ENCODE results near the gene ANP32A. TPM values are rescaled to one million over a fixed set of nuclear protein-coding genes. Genes with fewer than 3 reads are reported as not detected.

The ANP32A gene
- total and polyA plus RNA-seq, 8 donors: 34.4 to 112 (median 68.7) TPM

- Histone ChIP-seq H3K9me3 (peaks cover 0 to 13% (median 7%) of the 10 kb centered on the region in 4 donors), H3K4me1 (peaks cover 0 to 5% (median 1%) of the 10 kb centered on the region in 4 donors), H3K27ac (no peak overlapping the region), H3K36me3 (no peaks in the 10 kb centered on the region), H3K27me3 (peaks cover 0 to 15% (median 4%) of the 10 kb centered on the region in 3 donors), H3K4me3 (no peak overlapping the region)
- 72 to 75% (median 74%) methylated on average over 10 of the region's 10 CpGs for WGBS, 5 donors
- DNase-seq: peak in 1 of 2 donors; percentile 44
- intact Hi-C loops (cut with DNase I; ENCODE audit: low total_unique reads): no loop called here
- TF ChIP-seq POLR2AphosphoS5 (IDR thresholded peaks at IDR 0.05): no peak
- TF ChIP-seq EP300 (IDR thresholded peaks at IDR 0.05): no peak
- no peak for TF ChIP-seq CTCF (IDR thresholded peaks at IDR 0.05)
- TF ChIP-seq POLR2A (IDR thresholded peaks at IDR 0.05): no peak
Observed at GRCh38 chr15:68833700-68834331, 13.1 kb upstream of the ANP32A start.

DNA sequence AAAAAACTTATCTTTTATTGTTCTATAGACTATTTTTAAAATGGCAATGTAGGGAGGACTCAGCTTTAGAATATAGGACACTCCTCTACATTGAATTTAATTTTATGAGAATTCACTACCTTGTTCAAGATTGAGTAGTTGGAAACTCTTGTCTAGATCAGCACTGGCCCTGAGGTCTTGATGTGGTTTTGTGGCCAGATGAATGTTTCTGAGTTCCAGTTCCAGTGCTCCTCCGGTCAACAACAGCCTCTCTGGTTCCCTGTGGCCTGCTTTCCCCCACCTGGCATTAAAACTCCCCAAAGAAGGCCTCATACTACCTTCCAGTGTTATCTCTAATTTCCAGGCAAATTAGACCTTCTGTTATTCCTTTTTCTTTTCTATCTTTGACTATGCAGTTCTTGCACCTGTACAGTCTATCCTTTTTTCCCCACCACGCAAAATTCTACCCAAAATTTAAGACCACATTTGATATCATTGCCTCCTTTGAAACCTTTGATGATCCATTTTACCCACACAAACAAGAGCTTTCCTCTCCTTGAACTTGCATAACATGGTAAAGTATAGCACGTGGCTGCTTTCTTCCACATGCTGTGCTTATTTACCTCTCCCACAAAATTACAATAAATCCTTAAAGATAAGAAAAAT is 9.6 kb upstream of the ANP32A start:
- WGBS, 5 donors: 38 to 56% (median 40%) methylated on average over 3 of the region's 3 CpGs
- Histone ChIP-seq H3K4me3 (no peak overlapping the region), H3K4me1 (peaks cover 0 to 5% (median 1%) of the 10 kb centered on the region in 4 donors), H3K36me3 (no peaks in the 10 kb centered on the region), H3K27ac (no peak overlapping the region), H3K9me3 (no peaks in the 10 kb centered on the region), H3K27me3 (peaks cover 0 to 4% (median 0%) of the 10 kb centered on the region in 3 donors)
- no peak for DNase-seq
- intact Hi-C loops (cut with DNase I; ENCODE audit: low total_unique reads): no loop called here
- TF ChIP-seq CTCF (IDR thresholded peaks at IDR 0.05): no peak
- no peak for TF ChIP-seq EP300 (IDR thresholded peaks at IDR 0.05)
- TF ChIP-seq POLR2A (IDR thresholded peaks at IDR 0.05): no peak
- no peak for TF ChIP-seq POLR2AphosphoS5 (IDR thresholded peaks at IDR 0.05)

DNA sequence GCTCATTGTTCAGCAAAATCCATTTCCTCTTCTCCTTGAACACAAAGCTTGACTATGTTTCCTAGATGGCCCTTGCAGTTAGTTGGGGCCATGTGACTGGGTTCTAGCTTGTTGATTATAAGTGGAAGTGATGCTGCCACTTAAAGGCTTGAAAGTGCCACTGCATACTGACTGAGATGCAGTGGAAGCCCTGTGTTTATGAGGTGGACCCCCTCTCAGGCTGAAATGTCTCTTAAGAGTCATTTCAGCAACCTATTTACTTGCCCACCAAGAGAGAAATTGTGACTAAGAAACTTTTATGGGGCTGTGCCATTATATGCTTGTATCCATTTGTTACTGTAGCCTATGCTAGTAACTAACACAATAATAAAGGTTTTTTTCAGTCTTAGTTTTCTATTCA is 8.4 kb upstream of the ANP32A start:
- intact Hi-C loops (cut with DNase I; ENCODE audit: low total_unique reads): no loop called here
- Histone ChIP-seq H3K27ac (no peak overlapping the region), H3K27me3 (no peaks in the 10 kb centered on the region), H3K9me3 (no peaks in the 10 kb centered on the region), H3K36me3 (no peaks in the 10 kb centered on the region), H3K4me1 (peaks cover 0 to 5% (median 1%) of the 10 kb centered on the region in 4 donors), H3K4me3 (no peak overlapping the region)
- peak in 1 of 2 donors; percentile 51 for DNase-seq
- TF ChIP-seq POLR2A (IDR thresholded peaks at IDR 0.05) (no peak), CTCF (IDR thresholded peaks at IDR 0.05) (peak in 5 of 7 experiments; percentile 23 to 40 (median 29))

DNA sequence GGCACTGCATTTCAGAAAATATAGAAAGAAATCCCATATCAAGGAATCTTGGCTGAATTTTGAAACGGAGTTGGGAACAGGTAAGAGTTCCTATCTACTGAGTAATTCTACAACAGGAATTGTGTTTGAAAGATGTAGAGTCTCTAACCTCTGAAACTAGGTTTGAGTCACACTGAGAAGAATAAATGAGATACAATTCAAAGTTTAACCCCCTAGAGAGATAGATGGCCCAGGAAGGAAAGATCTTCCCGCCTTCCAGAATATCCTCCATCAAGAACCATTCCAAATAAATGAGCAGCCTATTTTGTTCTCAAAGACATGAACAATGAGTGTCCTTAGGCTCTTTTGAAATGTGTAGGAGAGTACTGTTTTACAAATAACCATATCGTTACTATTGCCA is 2.9 kb upstream of the ANP32A start:
- intact Hi-C loops (cut with DNase I; ENCODE audit: low total_unique reads): no loop called here

More for the DNA sequence above, 2.9 kb upstream of the ANP32A start:
- H3K9me3 ChIP-seq: no peaks in the 10 kb centered on the region
- TF ChIP-seq CTCF (IDR thresholded peaks at IDR 0.05): no peak
- no peak for TF ChIP-seq POLR2A (IDR thresholded peaks at IDR 0.05)
- no peak for TF ChIP-seq EP300 (IDR thresholded peaks at IDR 0.05)
- no peak for TF ChIP-seq POLR2AphosphoS5 (IDR thresholded peaks at IDR 0.05)
- H3K4me1 ChIP-seq: peaks cover 0 to 16% (median 10%) of the 10 kb centered on the region in 4 donors
- DNase-seq: no peak
- no peak overlapping the region for H3K4me3 ChIP-seq
- no peaks in the 10 kb centered on the region for H3K36me3 ChIP-seq
- 91 to 98% (median 95%) methylated on average over 3 of the region's 3 CpGs for WGBS, 5 donors
- no peaks in the 10 kb centered on the region for H3K27me3 ChIP-seq
- H3K27ac ChIP-seq: no peak overlapping the region
